Measurements from ENCODE around the gene LIPI. TPM values are rescaled to one million over a fixed set of nuclear protein-coding genes. Genes with fewer than 3 reads are reported as not detected.

Gene LIPI
- polyA plus RNA-seq, 1 donor (not counting 4 experiments of a cell fraction or from before 2014, with no cell fraction given): not detected

DNA sequence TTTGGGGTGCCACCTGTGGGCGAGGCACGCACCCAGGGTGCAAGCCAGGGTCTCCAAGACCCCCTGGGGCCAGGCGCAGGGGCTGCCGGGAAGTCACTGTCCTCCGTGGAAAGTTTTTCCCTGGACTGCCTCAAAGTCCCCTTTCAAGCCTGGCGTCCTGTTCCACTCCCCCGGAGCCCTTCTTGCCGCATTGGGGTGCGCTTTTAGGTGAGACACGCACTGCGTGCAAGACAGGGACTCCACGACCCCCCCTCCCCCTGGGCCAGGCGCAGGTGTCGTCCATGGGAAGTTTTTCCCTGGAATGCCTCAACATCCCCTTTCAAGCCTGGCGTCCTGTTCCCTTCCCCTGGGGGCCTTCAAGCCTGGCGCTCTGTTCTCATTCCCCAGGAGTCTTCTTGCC, 137.1 kb downstream of the LIPI start:
- Histone ChIP-seq H2AFZ (ENCODE audit: control insufficient read depth, low read length) (no peak overlapping the region), H3K9me3 (ENCODE audit: control insufficient read depth, low read depth, low read length) (peaks cover 2% of the 10 kb centered on the region), H3K4me1 (ENCODE audit: control insufficient read depth, extremely low read depth, insufficient read depth, low read length) (no peaks in the 10 kb centered on the region), H3K27me3 (ENCODE audit: control insufficient read depth, extremely low read depth, insufficient read depth, low read length) (no peaks in the 10 kb centered on the region), H3K27ac (ENCODE audit: control insufficient read depth, insufficient read depth, low read length) (no peak overlapping the region), H3K9me1 (ENCODE audit: control insufficient read depth, extremely low read depth, insufficient read depth, low read length) (no peaks in the 10 kb centered on the region), H3K4me3 (ENCODE audit: control insufficient read depth in 2 of 3, extremely low read depth in 1 of 3, insufficient read depth in 2 of 3, low read depth in 1 of 3, low read length in 3 of 3) (no peak overlapping the region), H3K9ac (ENCODE audit: control insufficient read depth, extremely low read depth, insufficient read depth, low read length) (no peak overlapping the region), H3K79me2 (ENCODE audit: control insufficient read depth, insufficient read depth, low read length) (no peaks in the 10 kb centered on the region), H4K20me1 (ENCODE audit: control insufficient read depth, extremely low read depth, insufficient read depth, low read length) (no peaks in the 10 kb centered on the region), H3K36me3 (ENCODE audit: control insufficient read depth in 2 of 2, extremely low read depth in 1 of 2, insufficient read depth in 2 of 2, low read length in 2 of 2) (no peaks in the 10 kb centered on the region), H3K4me2 (ENCODE audit: control insufficient read depth, extremely low read depth, insufficient read depth, low read depth, low read length) (no peak overlapping the region)
- dilution Hi-C loops (cut with MboI; ENCODE audit: extremely low pct_ligation_motif_present, low sequenced_read_pairs): no loop called here
- no peak for FAIRE-seq
- no peak for TF ChIP-seq EZH2 (IDR thresholded peaks at IDR 0.05; ENCODE audit: low read length)
- no peak for DNase-seq (ENCODE audit: low read depth, low spot score)

DNA sequence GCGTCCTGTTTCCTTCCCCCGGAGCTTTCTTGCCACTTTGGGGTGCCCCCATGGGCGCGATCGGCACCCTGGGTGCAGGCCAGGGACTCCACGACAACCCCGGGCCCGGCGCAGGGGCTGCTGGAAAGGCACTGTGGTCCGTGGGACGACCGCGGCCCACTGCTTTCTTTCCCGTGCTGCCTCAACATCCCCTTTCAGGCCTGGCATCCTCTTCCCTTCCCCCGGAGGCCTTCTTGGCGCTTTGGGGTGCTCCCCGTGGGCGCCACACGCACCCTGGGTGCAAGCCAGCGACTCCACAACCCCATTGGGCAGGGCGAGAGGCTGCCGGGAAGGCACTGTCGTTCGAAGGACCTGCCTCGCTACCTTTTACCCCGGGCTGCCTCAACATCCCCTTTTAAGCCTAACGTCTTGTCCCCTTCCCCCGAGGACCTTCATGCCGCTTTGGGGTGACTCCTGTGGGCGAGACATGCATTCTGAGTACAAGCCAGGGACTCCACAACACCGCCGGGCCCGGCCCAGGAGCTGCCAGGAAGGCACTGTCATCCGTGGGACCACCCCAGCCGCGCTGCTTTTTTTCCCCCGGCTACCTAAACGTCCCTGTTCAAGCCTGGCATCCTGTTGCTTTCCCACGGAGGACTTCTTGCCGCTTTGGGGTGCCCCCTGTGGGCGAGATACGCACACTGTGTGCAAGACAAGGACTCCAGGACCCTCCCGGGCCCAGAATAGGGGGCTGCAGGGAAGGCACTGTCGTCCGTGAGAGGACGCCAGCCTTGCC, 137.8 kb downstream of the LIPI start:
- Histone ChIP-seq H3K9ac (ENCODE audit: control insufficient read depth, extremely low read depth, insufficient read depth, low read length) (no peak overlapping the region), H3K36me3 (ENCODE audit: control insufficient read depth in 2 of 2, extremely low read depth in 1 of 2, insufficient read depth in 2 of 2, low read length in 2 of 2) (no peaks in the 10 kb centered on the region), H3K79me2 (ENCODE audit: control insufficient read depth, insufficient read depth, low read length) (no peaks in the 10 kb centered on the region), H3K4me3 (ENCODE audit: control insufficient read depth in 2 of 3, extremely low read depth in 1 of 3, insufficient read depth in 2 of 3, low read depth in 1 of 3, low read length in 3 of 3) (no peak overlapping the region), H3K4me1 (ENCODE audit: control insufficient read depth, extremely low read depth, insufficient read depth, low read length) (no peaks in the 10 kb centered on the region), H3K9me1 (ENCODE audit: control insufficient read depth, extremely low read depth, insufficient read depth, low read length) (no peaks in the 10 kb centered on the region), H3K9me3 (ENCODE audit: control insufficient read depth, low read depth, low read length) (peaks cover 2% of the 10 kb centered on the region), H2AFZ (ENCODE audit: control insufficient read depth, low read length) (no peak overlapping the region), H4K20me1 (ENCODE audit: control insufficient read depth, extremely low read depth, insufficient read depth, low read length) (no peaks in the 10 kb centered on the region), H3K27me3 (ENCODE audit: control insufficient read depth, extremely low read depth, insufficient read depth, low read length) (no peaks in the 10 kb centered on the region), H3K4me2 (ENCODE audit: control insufficient read depth, extremely low read depth, insufficient read depth, low read depth, low read length) (no peak overlapping the region), H3K27ac (ENCODE audit: control insufficient read depth, insufficient read depth, low read length) (no peak overlapping the region)
- TF ChIP-seq, protein P1, sequence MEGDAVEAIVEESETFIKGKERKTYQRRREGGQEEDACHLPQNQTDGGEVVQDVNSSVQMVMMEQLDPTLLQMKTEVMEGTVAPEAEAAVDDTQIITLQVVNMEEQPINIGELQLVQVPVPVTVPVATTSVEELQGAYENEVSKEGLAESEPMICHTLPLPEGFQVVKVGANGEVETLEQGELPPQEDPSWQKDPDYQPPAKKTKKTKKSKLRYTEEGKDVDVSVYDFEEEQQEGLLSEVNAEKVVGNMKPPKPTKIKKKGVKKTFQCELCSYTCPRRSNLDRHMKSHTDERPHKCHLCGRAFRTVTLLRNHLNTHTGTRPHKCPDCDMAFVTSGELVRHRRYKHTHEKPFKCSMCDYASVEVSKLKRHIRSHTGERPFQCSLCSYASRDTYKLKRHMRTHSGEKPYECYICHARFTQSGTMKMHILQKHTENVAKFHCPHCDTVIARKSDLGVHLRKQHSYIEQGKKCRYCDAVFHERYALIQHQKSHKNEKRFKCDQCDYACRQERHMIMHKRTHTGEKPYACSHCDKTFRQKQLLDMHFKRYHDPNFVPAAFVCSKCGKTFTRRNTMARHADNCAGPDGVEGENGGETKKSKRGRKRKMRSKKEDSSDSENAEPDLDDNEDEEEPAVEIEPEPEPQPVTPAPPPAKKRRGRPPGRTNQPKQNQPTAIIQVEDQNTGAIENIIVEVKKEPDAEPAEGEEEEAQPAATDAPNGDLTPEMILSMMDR (optimal IDR thresholded peaks at IDR 0.05 in 1 of 3, IDR thresholded peaks at IDR 0.05 in 1 of 3, conservative IDR thresholded peaks at IDR 0.05 in 1 of 3; ENCODE audit: extremely low read depth in 1 of 3, insufficient read depth in 2 of 3, low read length in 3 of 3): no peak
- TF ChIP-seq EZH2 (IDR thresholded peaks at IDR 0.05; ENCODE audit: low read length): no peak
- dilution Hi-C loops (cut with MboI; ENCODE audit: extremely low pct_ligation_motif_present, low sequenced_read_pairs): no loop called here
- FAIRE-seq (no peak), DNase-seq (ENCODE audit: low read depth, low spot score) (no peak)
